GDM1 (cell line): Measurements from ENCODE around the gene FRRS1L.
"Not testable (repeated sequence)": the region's sequence is repeated elsewhere in the genome, so short reads cannot be mapped to it uniquely, and the experiment has no call there.

Source experiments
- DNase-seq: peaks from one replicate; lab custom pipeline; 2025; lab: John Stamatoyannopoulos, UW

FRRS1L gene

DNA sequence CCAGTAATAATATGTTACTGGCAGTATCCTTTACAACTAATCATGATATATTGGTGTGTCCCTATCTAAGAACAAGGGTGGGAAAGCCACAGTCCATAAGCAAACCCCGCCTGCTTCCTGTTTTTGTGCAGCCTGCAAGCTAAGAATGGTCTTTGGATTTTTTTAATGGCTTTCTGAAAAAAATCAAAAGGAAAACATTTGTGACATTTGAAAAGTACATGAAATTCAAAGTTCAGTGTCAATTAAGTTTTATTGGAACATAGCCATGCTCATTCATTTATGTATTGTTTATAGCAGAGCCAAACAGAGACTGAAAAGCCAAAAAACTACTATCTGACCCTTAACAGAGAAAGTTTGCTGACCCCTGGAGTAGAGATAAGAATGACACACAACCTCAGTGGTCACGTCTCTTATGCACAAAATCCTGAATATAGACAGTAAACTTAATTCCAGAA, 34.5 kb downstream of the FRRS1L start:
- DNase-seq, result no peak

DNA sequence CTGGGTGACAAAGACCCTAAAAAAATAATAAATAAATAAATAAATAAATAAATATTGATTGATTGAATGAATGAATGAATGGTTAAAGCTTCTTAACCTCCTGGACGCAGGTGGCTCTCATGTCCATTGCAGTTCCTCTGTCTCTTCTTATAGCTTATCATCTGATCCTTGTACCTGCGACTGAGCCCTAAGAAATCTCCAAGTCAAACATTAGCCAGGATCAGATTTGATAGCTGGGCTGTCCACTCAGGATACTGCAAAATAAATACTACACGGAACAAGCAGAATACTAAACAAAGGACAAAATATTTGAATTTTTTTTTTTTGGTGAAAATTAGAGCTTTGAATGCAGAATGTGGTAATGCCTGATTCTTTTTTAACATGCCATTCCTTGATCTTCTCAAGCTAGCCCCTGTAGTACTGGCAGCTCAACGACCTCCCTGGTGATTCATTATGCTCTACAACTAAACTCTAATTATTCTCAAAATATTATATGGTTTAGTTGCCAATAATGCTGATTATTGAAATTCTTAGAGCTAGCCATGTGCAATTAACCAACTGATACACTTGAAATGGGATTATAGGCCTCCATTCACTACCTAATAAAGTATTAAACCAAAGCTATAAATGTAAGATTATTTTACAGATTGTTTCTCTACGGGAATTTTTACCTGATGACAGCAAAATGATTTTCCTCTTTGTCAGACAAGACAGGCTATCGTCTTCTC, 37.4 kb downstream of the FRRS1L start:
- no peak for DNase-seq

DNA sequence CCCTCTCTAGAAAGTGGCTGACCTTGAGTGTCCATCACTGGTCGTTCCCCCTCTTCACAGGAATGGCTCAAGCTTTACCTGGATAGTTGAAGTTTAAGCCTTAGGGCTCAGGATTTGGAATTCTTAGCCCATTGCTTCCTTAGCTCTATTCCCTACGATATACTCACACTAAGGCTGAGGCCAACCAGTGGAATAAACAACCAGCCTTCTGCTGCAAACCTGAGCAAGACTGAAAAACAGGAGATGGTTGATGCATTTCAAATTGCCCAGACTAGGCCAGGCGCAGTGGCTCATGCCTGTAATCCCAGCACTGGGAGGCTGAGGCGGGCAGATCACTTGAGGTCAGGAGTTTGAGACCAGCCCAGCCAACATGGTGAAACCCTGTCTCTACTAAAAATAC, 40.4 kb downstream of the FRRS1L start:
- DNase-seq, result not testable (repeated sequence)

DNA sequence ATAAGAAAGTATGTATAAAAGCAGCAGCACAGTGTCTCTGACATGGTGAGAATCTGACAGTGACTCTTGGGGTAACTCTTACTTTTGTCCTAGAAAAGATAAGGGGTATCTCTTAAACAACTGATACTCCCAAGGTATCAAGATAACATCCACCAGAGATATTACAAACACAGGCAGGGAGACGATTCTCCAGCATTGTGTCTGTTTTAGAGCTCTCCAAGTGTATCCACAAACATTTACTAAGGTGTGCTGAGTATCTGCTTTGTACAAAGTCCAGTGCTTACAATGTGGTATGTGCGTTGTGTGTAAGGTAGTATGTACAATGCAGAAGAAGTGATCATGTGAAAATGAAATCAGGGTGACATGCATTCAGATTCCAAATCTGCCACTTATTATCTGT, 42.9 kb downstream of the FRRS1L start:
- no peak for DNase-seq

DNA sequence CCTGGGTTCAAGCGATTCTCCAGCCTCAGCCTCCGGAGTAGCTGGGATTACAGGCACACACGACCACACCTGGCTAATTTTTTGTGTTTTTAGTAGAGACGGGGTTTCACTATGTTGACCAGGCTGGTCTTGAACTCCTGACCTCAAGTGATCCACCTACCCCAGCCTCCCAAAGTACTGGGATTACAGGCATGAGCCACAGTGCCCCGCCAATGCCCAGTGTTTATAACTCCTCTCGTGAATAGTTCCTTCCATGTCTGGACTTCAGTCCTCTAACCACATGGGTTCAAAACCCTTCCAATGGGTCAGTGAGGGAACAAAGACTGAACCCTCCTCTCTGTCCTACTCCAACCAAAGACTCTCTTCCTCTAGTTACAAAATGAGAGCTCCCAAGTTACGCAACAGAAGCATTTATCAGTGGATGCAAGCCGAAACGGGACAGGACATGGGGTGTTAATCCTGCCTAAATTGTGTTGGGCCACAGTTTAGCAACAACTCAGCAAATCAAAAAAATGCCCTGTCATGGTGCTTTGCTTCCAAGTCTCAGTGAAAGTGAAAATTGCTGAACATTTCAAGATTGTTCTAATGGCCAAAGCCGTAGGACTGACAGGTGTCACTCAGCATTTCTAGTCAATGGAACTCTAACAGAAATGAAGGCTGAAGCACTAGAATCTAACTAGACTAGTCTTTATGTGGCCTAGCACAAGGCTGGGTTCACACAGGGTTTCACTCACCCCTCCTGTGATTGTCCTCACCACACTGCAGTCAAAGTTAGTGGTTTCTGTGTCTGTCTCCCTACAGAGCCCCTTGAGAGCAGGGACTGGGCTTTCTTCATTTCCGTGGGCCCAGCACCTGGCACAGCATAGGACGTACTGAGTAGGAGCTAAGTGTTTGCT, 44.1 kb downstream of the FRRS1L start:
- no peak for DNase-seq

DNA sequence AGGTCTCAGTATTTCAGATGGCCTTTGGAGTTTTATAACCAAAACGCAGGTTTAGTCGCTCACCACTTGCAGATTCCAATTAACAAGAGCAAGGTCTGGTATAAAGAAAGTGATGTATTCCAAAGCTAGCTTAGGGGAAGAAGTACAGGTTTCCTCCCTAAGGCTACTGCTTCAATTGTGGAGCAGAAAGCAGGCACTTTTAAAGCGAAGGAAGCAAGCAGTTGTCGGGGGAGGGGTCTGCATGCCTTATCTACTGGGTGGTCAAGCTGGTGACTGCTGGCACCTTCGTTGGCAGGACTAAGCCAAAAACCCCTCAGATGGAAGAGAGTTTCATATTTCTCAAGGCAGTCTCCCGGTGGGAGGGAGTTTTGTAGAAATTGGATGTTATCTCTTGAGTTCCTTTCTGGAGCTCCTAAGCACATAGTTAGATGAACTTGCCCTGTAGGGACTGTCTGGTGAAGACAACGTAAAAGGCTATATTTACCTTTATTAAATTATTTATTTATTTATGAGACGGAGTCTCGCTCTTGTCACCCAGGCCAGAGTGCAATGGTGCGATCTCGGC, 45.7 kb downstream of the FRRS1L start:
- DNase-seq, result no peak

DNA sequence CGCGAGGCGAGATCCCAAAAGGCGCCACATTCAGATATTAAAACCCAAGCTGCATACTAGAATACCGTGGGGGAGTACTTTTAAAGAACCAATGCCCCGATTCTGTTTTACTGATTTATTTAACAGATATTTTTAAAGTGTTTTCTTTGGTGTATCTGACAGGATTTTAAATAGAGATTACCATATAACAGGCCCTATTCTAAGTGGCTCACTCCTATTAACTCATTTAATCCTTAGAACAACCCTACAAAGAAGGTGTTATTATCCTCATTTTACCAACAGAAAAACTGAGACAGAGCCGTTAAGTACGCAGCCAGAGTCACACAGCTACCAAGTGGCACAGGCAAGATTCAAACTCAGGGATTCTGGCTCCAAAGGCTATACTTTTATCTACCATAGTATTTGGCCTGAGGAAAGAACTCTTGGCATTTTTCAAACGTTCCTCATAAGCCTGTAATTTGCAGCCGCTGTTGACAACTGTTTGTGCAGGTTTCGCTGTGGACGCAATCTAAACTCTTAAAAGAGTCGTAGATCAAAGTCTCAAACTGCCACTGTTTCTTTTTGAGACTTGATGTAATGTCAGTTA, 46.8 kb downstream of the FRRS1L start:
- no peak for DNase-seq

DNA sequence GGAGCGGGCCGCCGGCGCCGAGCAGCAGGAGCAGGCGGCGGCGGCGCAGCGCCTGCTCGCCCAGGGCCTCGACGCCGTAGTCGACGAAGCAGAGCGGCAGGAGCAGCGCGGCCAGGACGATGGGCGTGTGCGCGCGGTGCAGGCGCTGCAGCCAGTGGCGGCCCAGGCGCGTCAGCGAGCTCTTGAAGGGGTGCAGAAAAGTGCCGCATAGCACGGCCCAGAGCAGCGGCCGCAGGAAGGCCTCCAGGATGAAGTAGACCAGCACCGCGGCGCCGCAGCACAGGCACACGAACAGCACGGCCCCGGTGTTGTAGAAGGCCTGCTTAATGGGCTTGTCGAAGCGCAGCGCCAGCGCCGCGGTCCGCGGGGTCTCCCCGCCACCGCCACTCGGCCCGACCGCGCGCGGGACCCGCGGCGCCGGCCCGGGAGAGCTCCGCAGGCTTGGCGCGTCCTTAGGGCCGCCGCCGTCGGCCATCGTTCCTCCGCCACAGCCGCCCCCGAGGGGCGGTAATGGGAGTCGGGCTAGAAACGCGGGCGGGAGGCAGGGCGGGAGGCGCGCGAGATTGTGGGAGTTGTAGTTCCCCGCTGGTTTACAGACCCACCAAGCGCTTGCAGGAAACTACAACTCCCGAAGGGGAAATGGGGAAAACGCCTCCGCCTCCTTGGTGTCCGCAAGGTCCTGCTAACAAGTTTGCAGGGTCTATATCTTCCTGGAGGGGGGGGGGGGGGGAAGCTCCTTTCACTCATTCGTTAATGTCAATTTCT, 47.4 kb downstream of the FRRS1L start, which contains the start of gene TMEM245:
TSS of gene TMEM245 (minus strand) at position 509 of the 765 bp plus-strand sequence. CDS start at position 475, 34 bp downstream.
- DNase-seq, result peak; percentile 96

DNA sequence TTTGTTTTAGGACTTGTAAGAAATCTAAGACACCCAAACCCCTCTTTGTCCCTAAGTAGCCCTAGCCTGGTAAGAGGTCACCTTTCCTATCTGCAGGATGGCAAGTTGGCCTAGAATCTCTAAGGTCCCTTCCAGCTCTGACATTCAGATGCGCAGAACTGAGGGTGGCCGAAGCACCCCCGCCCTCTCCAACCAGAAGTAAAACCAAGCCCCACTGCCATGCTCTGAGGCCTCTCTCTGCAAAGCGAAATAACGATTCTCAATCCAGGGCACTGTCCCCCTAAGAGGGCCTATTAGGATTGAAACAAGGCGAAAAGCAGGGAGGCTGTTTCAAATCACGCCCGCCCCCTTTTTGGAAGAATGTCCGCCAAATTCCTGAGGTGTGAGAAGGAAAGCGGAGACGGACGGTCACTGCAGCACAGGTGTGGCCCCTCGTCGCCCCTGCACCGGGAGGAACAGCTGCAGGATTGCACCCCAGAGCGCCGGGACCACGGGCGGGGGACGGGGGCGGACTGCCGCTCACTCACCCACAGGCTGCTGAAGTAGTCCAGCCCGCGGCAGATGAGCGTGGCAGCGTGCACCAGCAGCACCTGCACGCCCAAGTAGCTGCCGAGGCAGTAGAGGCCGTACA, 48.1 kb downstream of the FRRS1L start:
- DNase-seq, result no peak

DNA sequence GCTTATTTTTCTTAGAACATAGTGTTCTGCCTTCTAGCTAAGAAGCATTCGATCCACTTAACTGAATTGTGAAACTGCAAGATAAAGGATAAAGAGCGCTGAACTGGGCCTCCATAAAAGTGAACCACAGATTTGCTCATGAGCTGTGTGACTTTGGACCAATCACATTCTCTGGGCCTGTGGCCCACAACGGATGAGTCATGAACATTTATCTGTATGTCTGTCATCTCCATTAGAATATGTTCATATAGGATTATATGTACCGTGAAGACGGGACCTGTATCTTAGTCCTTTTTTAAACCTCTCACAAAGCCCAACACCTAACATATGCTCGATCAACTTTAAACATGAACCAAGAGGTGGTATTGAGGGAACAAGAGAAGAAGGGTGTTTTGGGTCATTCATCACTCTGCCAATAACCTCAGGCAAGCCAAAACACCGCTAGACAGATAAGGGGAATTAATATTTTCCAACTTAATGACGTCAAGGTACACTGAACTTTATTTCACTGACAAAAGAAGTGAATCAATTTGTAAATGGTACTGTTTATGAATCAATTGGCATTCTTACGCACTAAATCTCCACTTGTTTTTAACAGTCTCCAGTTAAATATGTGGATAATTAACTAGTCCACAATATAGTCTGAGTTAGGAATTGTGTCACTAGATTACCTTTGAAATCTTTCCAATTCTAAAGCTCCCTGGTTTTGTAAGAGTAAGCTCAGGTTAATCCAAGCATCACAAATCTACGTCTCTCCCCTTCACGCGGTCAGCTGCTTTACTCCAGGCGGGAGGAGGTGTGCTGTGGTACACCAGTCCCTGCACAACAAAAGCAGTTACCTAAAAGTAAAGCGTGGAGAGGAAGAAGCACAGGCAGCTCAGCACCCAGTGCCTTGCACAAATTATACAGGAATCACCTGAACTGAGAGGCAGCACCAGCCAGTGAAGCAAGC, 48.9 kb downstream of the FRRS1L start:
- DNase-seq, result no peak

DNA sequence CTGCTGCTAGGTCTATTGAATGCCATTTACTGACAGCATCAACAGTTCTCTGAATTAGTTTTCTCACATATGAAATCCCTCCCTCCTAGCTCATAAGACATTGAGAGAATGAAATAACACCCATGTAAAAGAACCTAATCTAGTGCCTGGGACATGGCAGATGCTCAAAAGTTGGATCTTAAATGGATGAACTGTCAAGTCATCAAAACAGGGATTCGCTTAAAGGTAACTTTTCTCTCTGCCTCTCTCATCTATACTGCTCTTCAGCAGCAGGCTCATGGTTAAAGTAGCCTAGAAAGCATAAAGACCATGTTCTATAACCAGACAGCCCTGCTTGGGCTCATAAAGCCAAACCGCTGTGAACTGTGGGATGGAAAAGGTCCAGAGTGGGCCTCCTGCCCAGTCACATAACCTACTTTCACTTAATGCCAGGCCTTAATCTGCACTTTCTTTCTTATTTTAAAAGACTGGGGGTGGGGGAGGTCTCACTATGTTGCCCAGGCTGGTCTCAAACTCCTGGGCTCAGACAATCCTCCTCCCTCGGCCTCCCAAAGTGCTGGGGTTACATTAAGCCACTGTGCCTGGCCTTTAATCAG, 51.0 kb downstream of the FRRS1L start:
- DNase-seq, result no peak

DNA sequence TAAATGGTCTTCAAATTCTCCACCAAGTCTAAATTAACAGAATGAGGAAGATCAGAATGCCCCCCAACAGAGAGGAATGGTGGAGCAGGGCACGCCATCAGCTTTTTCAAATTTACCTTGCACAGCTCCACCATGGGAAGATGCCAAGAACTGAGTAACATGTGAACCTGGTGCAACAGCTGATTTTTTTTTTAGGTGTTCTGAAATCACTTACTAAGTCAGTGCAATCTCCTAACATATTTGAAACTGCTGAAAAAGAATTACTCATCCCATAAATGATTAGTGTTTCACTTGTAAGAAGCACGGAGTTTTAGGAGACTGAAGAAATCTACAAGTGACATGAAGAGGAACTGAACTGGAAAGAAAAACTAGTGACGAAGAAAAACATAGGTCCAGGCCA, 52.4 kb downstream of the FRRS1L start:
- no peak for DNase-seq

DNA sequence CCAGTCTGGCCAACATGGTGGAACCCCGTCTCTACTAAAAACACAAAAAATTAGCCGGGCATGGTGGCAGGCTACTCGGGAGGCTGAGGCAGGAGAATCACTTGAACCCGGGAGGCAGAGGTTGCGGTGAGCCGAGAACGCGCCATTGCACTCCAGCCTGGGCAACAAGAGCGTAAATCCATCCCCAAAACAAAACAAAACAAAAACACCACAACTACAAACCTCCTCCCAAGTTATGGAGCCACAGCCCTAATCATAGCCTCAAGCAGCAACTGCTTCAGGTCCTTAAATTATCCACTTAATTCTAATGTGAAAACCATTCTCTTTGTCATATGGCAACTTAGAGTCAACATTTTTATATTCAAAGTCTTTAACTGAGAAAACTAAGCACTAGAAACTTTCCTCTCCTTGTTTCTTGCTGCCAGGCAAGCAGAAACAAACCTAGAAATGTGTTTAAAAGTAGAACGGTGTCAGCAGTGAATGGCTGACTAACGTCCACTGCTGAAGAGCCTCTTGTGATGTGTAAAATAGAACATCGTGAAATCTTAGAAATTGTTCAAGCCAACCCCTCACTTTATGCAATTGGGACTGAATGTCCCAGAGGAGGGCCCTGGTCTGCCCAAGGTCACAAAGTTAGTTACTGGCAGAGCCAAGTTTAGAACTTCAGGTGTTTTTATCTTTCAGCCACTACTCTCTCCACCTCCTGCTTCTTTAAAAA, 53.0 kb downstream of the FRRS1L start:
- no peak for DNase-seq

DNA sequence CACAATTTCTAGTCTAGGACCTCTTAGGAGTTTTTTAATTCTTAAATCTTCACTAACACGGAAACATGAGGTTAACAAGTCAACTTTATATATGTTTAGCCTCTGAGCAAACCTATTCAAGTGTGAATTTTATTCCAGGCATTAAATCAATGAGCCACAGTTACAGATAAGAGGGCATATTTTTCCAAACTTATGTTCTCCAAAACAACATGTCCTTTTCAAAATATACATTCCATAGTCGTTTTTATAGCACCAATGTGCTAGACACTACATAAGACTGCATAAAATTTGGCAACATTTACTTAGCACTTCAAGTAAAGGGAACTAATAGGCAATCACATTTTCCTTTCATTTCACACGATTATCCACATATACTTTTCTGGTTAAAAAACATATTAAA, 53.8 kb downstream of the FRRS1L start:
- no peak for DNase-seq

DNA sequence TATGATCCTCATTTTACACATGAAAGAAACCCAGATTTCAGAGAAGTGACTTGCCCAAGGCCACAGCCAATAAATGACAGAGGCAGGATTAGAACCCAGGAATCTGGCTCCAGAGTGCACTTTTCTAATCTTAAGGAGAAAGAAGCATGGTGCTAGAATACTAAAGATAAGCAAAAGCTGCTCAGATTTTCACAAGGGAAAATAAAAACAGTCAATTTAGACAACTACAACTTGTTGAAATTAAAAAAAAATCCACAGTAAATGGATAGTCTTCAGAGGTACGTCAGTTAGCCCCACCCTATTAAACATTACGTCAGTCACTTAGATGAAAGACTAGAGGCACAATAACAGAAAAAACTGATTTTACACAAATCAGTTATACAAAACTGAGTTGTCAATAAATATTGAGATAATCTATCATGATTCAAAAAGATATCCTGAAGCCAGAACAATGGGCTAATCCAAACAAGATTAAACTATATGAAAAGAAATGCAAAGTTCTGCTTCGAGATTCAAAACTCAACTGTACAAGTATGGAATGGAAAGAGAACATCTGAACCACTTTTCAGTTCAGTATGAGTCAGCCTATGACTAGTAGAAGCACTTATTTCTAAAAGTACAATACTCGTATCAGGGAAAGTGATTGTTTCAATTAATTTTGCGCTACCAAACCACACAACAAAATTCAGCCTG, 56.6 kb downstream of the FRRS1L start:
- DNase-seq, result no peak

DNA sequence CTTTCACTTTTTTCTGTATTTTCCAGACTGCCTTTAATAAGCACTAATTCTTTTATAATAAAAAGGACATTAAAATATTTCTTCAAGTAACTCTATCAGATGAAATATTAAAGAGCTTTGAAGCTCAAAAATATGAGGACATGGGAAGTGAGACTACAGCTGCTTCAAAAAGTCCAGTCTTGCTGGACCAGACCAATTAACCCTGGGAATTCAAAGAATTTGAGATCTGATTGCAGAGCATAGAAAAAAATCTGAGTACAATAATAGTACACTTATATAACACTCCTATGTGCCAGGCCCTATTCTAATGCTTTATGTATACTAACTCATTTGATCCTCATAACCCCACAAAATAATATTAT, 57.1 kb downstream of the FRRS1L start:
- no peak for DNase-seq

DNA sequence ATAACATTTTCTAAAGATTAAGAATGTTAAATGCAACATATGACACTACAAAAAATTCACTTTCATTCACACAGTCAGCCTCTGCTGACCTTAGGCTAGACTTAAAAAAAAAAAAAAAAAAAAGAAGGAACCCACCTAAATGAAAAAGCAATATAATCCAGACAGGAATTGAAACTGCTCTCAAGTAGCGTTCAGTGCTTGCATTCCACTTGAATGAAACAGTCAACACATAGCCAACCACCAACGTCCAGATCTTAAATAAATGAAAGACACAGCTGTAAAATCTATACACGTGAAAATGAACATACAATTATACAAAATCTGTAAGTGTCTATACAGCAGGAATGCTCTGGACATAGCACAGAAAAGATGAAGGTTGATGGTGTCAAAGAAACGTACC, 58.7 kb downstream of the FRRS1L start:
- DNase-seq, result no peak
